CD4-positive, alpha-beta T cell (primary cell): ENCODE data around the gene UNC13C. TPM values are rescaled to one million over a fixed set of nuclear protein-coding genes. Genes with fewer than 3 reads are reported as not detected.

Source experiments
- ATAC-seq: fragments of 200-7000 bp; cut with Tn5 transposase; one replicate; pipeline ENCODE4 v1.10.0; 2022; ENCODE audit warnings: mild to moderate bottlenecking; ENCODE audit not compliant: poor library complexity
- CTCF ChIA-PET: fragments of 350-600 bp; sonication (Branson Sonifier 250); formaldehyde crosslinking; loops from one replicate; lab custom pipeline; 2021; ENCODE audit warnings: antibody characterized with exemption, inconsistent platforms; lab: Charles Lee
- POLR2A ChIA-PET: fragments of 350-600 bp; sonication (Branson Sonifier 250); formaldehyde crosslinking; loops from one replicate; lab custom pipeline; 2021; ENCODE audit warnings: antibody characterized with exemption, inconsistent platforms; lab: Charles Lee
- DNase-seq, 14 experiments: peaks; one replicate each; pipeline ENCODE4 v3.0.0-alpha.2; 2013 to 2020; ENCODE audit warnings: mixed read lengths in 2 of 14
- H3K27ac ChIP-seq, 2 donors: one replicate each; pipeline versions ENCODE4 v1.5.1 to v1.7.0; 2013; ENCODE audit warnings: low read length in 2 of 2, low read depth in 1 of 2, mild to moderate bottlenecking in 1 of 2
- H3K27me3 ChIP-seq, 2 experiments: 1 replicate in 1 of 2; 2 replicates in 1 of 2; pipeline versions ENCODE4 v1.6.1 to v1.7.0; 2013; ENCODE audit warnings: low read length in 2 of 2, control low read depth in 1 of 2, mild to moderate bottlenecking in 1 of 2, moderate library complexity in 1 of 2; ENCODE audit not compliant: insufficient read depth in 2 of 2, control insufficient read depth in 1 of 2
- H3K36me3 ChIP-seq: one replicate; pipeline ENCODE4 v1.6.1; 2013; ENCODE audit warnings: low read length, control low read depth; ENCODE audit not compliant: insufficient read depth
- H3K4me1 ChIP-seq: one replicate; pipeline ENCODE4 v1.6.1; 2013; ENCODE audit warnings: low read length, control low read depth; ENCODE audit not compliant: insufficient read depth
- H3K4me3 ChIP-seq: one replicate; pipeline ENCODE4 v1.5.1; 2013; ENCODE audit warnings: mild to moderate bottlenecking, low read length, moderate library complexity
- H3K9me3 ChIP-seq, 2 experiments: 1 replicate in 1 of 2; 2 replicates in 1 of 2; pipeline versions ENCODE4 v1.6.1 to v1.7.0; 2013; ENCODE audit warnings: low read length in 2 of 2, mild to moderate bottlenecking in 2 of 2, control low read depth in 1 of 2, moderate library complexity in 1 of 2; ENCODE audit not compliant: control insufficient read depth in 1 of 2, insufficient read depth in 1 of 2
- H3K27ac Mint-ChIP-seq: one replicate; pipeline ENCODE4 v1.8.0; 2020; ENCODE audit warnings: mixed read lengths
- H3K27me3 Mint-ChIP-seq: one replicate; pipeline ENCODE4 v1.8.0; 2021; ENCODE audit warnings: mixed read lengths
- H3K36me3 Mint-ChIP-seq: one replicate; pipeline ENCODE4 v1.8.0; 2021; ENCODE audit warnings: low read depth, mixed read lengths
- H3K4me1 Mint-ChIP-seq: one replicate; pipeline ENCODE4 v1.8.0; 2021; ENCODE audit warnings: low read depth, mixed read lengths
- H3K4me3 Mint-ChIP-seq: one replicate; pipeline ENCODE4 v1.8.0; 2020; ENCODE audit warnings: mild to moderate bottlenecking, mixed read lengths
- H3K9me3 Mint-ChIP-seq: one replicate; pipeline ENCODE4 v1.8.0; 2020; ENCODE audit warnings: mixed read lengths
- intact Hi-C, 2 experiments: fragments of 100-400 bp; cut with DNase I in 1 of 2; cut with micrococcal nuclease in 1 of 2; formaldehyde crosslinking; loops; one replicate each; pipeline versions ENCODE4 v1.15.1 to v1.9.0; 2023 to 2025; cut with DNase I, micrococcal nuclease
- total RNA-seq, 174 experiments: library from RNA in 2 of 174; stranded (reverse) in 2 of 174; gene quantifications; one replicate each; pipeline ENCODE4 v1.2.3 and lab custom pipeline; 2021 to 2026
- TF ChIP-seq, protein P1 (sequence below): fragments of 200-600 bp; IDR thresholded peaks from one replicate; pipeline ENCODE4 v1.8.0; 2022; ENCODE audit warnings: antibody characterized with exemption, mild to moderate bottlenecking

UNC13C gene
- total RNA-seq, 2 experiments from 2014 or later, result not detected

DNA sequence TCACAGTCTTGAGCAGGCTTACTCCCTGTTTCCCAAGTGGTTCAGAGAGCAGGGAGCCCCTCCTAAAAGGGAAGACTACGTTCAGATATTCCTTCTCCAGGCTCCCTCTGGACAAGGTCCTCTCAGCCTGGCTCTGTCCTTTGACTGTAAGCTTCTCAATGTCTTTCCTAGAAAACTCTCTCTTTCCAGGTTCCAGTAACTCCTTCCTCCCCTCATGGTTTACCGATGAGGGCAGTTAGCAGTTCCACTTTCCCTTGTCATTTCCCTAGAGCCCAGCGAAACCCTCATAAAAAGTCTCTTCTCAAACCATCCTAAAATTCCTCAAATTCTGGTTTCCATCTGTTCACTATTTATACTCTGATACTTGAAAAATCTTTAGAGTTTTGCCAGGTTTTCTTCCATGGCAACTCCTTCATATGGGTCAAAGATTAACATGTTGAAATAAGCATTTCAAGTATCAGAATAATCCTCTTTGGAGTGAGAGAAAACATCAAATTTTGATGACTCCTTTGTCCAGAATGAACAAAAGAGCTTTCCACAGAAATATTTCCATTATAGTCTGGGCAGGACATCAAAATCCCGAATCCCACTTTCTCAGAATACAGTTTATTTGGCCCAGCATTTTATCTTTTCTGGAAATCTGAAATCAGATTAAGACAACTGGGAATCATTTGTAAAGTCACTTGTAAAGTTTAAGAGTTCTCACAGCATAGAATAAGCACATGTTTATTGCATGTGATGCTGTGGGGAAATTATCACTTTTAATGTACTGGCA is 599.4 kb downstream of the UNC13C start:
- POLR2A ChIA-PET, result no interaction called here
- no peaks in the 10 kb centered on the region for H3K27me3 Mint-ChIP-seq

DNA sequence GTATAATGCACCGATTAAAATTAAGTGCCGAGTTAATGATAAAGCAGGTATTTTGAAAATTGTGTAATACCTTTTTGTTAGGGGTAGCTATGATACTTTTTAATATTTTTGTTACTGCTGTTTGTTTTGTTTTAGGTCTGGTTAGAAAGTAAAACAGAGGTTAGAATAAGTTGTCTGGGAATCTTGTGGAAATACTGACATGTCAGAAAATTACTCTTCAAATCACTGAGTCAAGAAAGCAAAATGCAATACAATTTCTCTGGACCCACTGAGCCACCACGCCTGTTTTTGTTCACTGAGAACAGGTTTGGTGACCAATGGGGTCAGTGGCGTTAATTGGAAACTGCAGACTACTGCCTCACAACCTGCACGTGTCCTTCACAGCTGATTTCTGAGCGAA is 601.6 kb downstream of the UNC13C start:
- Histone ChIP-seq H3K9me3 (no peaks in the 10 kb centered on the region), H3K27ac (no peak overlapping the region), H3K36me3 (no peaks in the 10 kb centered on the region), H3K4me1 (no peaks in the 10 kb centered on the region), H3K4me3 (no peak overlapping the region), H3K27me3 (no peaks in the 10 kb centered on the region)
- no peak for DNase-seq
- Mint-ChIP-seq H3K4me1 (no peaks in the 10 kb centered on the region), H3K9me3 (peaks cover 3% of the 10 kb centered on the region), H3K36me3 (no peaks in the 10 kb centered on the region), H3K4me3 (no peak overlapping the region), H3K27me3 (no peaks in the 10 kb centered on the region), H3K27ac (no peak overlapping the region)
- CTCF ChIA-PET, result no interaction called here
- intact Hi-C loops, result no loop called here
- POLR2A ChIA-PET, result no interaction called here
- TF ChIP-seq, protein P1, sequence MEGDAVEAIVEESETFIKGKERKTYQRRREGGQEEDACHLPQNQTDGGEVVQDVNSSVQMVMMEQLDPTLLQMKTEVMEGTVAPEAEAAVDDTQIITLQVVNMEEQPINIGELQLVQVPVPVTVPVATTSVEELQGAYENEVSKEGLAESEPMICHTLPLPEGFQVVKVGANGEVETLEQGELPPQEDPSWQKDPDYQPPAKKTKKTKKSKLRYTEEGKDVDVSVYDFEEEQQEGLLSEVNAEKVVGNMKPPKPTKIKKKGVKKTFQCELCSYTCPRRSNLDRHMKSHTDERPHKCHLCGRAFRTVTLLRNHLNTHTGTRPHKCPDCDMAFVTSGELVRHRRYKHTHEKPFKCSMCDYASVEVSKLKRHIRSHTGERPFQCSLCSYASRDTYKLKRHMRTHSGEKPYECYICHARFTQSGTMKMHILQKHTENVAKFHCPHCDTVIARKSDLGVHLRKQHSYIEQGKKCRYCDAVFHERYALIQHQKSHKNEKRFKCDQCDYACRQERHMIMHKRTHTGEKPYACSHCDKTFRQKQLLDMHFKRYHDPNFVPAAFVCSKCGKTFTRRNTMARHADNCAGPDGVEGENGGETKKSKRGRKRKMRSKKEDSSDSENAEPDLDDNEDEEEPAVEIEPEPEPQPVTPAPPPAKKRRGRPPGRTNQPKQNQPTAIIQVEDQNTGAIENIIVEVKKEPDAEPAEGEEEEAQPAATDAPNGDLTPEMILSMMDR, result no peak
- ATAC-seq, result no peak

More for the DNA sequence above, 599.4 kb downstream of the UNC13C start:
- no peak overlapping the region for H3K27ac Mint-ChIP-seq
- H3K4me1 ChIP-seq, result no peaks in the 10 kb centered on the region
- H3K4me3 Mint-ChIP-seq, result no peak overlapping the region
- CTCF ChIA-PET, result no interaction called here
- H3K36me3 ChIP-seq, result no peaks in the 10 kb centered on the region
- no peak overlapping the region for H3K27ac ChIP-seq
- intact Hi-C loops, result no loop called here
- peaks cover 3% of the 10 kb centered on the region for H3K9me3 Mint-ChIP-seq
- H3K4me1 Mint-ChIP-seq, result no peaks in the 10 kb centered on the region
- H3K4me3 ChIP-seq, result no peak overlapping the region
- ATAC-seq, result no peak
- no peaks in the 10 kb centered on the region for H3K9me3 ChIP-seq
- no peak for DNase-seq
- TF ChIP-seq, protein P1, result no peak
- no peaks in the 10 kb centered on the region for H3K36me3 Mint-ChIP-seq
- H3K27me3 ChIP-seq, result no peaks in the 10 kb centered on the region

DNA sequence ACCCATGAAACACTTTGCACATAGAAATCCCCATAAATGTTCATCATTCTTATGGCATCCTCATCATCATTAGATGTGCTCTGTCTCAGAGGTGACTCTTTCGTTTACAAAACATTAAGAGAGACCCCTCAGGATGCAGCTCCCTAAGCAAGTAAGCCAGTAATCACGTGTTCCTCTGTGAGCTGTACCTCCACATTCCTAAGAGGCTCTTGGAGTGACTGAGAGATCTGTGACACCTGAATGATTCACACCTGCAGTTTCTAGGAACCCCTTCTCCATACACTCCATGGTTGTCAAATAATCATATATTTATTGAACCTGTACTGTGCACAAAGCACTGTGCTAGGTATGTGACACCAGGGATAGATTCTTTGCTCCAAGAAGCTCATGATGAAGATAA is 602.4 kb downstream of the UNC13C start:
- ChIA-PET POLR2A (no interaction called here), CTCF (no interaction called here)
- Mint-ChIP-seq H3K36me3 (no peaks in the 10 kb centered on the region), H3K4me1 (no peaks in the 10 kb centered on the region), H3K27ac (no peak overlapping the region), H3K4me3 (no peak overlapping the region), H3K9me3 (peaks cover 3% of the 10 kb centered on the region), H3K27me3 (no peaks in the 10 kb centered on the region)
- TF ChIP-seq, protein P1, result no peak
- H3K36me3 ChIP-seq, result no peaks in the 10 kb centered on the region
- no peak for DNase-seq
- intact Hi-C loops, result no loop called here
- no peak for ATAC-seq
- no peaks in the 10 kb centered on the region for H3K27me3 ChIP-seq
- no peaks in the 10 kb centered on the region for H3K9me3 ChIP-seq
- no peaks in the 10 kb centered on the region for H3K4me1 ChIP-seq
- H3K27ac ChIP-seq, result no peak overlapping the region
- H3K4me3 ChIP-seq, result no peak overlapping the region
